ENCODE data around the gene KDM2B. TPM values are rescaled to one million over a fixed set of nuclear protein-coding genes. Genes with fewer than 3 reads are reported as not detected.
"Not testable (repeated sequence)": the region's sequence is repeated elsewhere in the genome, so short reads cannot be mapped to it uniquely, and the experiment has no call there.

The KDM2B gene
- total RNA-seq, 1 donor from 2014 or later = 10.3 TPM

DNA sequence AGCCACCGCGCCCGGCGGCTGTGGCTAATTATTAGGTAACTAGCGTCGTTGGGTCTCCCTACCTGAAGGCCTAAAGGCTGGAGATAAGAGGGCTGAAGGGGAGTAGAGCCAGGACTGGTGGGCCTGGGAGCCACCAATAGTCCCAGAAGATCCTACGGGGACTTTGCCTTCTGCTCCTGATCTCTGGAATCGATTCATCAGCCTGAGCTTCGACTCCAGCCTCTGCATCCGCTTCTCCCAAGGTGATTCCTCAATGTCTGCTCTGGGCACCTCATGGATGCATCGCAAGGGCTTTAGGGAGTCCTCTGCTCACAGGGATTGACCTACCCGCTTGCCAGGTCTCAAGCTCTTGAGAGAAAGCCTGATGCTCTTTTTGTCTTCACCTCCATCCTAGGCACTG lies 14.7 kb upstream of the KDM2B start:
- DNase-seq (no peak), ATAC-seq (ENCODE audit: poor library complexity) (no peak)
- intact Hi-C loops (cut with DNase I) = no loop called here

DNA sequence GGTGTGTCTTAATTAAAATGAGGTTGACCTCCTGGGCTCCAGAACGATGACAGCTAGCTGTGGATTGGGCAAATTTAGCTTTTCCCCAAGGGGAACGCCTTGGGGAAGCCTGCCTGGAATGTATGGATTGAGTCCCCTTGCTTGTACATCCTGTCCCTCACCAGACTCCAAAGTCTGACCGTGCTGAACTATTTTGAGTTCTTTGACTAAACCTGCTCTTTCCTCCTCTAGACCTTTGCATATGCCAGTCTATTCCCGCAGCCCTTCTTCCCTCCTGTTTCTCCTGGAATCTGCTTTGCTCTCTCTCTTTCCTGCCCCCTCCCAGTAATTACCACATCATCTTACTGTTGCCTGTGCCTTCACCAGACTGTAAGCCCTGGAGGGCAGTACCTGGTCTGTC lies 11.5 kb upstream of the KDM2B start:
- ATAC-seq (ENCODE audit: poor library complexity) (no peak), DNase-seq (no peak)
- intact Hi-C loops (cut with DNase I) = no loop called here

DNA sequence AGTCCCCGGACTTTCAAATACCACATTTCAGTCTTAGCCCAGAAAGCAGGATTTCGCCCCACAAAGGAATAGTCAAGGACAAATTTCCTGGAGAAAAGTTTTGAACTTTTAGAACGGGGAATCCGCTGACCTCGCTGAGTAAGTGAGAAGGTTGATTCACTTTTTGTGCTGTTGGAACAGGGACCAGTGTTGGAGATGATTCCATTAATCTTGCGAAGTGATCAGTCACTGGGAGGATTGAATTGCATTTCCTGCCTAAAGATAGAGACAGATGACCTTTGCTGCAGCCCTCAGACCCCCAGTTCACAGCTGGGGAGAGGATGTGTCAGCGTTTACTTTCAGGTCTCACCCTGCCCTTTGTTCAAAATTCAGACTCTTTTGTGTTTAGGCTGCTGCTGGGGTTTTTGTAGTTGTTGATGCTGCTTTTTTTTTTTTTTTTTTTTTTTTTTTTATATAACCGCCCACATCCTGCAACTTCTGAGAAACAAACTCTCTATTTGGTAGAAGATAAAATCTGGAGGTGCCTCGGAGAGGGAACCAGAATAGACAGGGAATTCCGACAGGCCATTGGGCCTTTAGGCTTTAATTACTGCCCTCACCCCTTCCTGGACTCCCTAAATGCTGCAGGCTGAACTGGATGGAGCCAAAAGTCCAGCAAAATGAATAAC lies 9.8 kb upstream of the KDM2B start:
- no peak for DNase-seq
- ATAC-seq (ENCODE audit: poor library complexity) = peak; percentile 11
- intact Hi-C loops (cut with DNase I) = no loop called here

DNA sequence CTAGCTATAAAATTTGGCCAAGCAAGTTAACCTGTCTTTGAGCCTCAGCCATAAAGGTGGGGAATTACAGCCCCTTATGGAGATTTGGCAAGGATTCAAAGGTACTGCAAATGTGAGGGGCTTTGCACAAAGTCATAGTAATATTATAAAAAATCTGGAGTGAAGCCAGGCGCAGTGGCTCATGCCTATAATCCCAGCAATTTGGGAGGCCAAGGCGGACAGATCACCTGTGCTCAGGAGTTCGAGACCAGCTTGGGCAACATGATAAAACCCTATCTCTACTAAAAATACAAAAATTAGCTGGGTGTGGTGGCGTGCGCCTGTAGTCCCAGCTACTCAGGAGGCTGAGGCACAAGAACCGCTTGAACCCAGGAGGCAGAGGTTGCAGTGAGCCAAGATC lies 4.1 kb upstream of the KDM2B start:
- DNase-seq; intact Hi-C loops (cut with DNase I); ATAC-seq (ENCODE audit: poor library complexity): not testable (repeated sequence)

DNA sequence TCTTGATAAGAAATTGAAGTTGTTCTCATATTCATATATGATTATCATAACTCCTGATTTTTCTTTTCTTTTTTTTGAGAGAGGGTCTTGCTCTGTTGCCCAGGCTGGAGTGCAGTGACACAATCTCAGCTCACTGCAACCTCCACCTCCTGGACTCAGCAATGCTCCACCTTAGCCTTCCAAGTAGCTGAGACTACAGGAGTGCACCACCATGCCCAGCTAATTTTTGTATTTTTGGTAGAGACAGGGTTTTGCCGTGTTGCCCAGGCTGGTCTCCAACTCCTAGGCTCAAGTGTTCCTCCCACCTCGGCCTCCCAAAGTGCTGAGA lies 2.5 kb upstream of the KDM2B start:
- ATAC-seq (ENCODE audit: poor library complexity); DNase-seq; intact Hi-C loops (cut with DNase I): not testable (repeated sequence)

DNA sequence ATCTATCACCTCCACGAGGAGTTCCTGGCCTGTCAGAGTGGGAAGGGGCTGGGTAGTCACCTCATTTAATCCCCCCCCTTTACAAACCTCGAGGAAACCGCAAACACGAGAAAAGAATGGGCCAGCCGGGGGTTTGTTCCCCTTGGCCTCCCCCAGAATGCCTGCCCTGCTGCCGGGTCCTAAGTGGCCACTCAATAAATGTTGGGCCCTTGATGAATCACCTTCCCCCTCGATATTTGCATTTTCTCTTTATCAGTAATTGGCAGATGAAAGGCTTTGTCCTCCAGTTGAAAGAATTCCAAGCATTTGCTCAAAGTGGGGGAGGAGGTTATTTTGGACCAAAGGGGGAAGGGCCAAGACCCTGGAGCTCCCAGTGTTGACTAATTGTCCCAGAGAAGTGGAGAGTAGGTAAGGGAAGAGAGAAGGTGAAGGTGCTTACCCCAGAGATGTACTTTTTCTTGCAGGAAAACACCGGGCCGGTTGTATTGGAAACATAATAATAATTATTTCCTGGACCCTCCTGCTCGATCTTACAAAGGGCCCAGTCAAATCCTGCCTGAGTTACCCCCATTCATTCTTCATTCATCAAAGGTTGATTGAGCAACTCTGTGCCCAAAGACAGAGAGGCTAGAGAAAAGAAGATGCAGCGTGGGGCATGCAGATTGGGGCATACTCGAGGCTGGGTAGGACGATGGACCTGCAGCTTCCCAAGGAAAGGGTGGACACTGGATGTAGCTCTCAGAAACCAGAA lies 1.9 kb upstream of the KDM2B start:
- DNase-seq (no peak), ATAC-seq (ENCODE audit: poor library complexity) (no peak)
- intact Hi-C loops (cut with DNase I) = no loop called here

DNA sequence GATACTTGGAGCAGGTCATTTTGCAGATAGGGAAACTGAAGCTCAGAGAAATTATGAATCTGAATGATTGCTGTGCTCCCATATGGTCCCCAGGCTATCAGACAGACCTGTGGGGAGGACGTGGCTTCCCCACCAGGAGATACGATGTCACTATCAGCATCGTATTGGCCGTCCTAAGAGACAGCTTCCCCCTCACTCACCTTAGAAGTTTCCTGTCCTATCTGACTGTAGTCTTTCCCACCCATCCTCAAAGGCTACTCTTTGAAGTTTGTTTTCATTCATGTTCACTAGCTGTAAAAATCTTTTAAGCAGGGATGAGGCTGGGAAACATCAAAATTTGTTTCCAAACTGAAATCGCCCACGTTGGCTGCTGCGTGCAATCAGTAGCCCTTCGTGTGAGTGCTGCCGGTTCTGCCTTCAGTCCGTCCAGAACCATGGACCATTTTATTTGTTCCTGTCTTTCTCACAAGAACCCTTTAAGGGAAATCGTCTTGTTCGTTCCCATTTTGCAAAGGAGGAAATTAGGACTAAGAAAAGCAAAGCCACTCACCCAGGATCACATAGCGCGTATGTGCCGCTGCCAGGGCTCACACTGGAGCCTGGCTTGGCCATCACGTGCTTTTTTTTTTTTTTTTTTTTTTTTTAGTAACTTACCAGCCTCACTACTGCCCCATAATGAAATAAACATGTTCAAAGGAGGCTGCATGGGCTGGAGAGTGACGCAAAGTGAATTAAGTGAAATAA lies 1.0 kb upstream of the KDM2B start:
- intact Hi-C loops (cut with DNase I) = no loop called here
- DNase-seq (peak; percentile 51), ATAC-seq (ENCODE audit: poor library complexity) (peak; percentile 42)

DNA sequence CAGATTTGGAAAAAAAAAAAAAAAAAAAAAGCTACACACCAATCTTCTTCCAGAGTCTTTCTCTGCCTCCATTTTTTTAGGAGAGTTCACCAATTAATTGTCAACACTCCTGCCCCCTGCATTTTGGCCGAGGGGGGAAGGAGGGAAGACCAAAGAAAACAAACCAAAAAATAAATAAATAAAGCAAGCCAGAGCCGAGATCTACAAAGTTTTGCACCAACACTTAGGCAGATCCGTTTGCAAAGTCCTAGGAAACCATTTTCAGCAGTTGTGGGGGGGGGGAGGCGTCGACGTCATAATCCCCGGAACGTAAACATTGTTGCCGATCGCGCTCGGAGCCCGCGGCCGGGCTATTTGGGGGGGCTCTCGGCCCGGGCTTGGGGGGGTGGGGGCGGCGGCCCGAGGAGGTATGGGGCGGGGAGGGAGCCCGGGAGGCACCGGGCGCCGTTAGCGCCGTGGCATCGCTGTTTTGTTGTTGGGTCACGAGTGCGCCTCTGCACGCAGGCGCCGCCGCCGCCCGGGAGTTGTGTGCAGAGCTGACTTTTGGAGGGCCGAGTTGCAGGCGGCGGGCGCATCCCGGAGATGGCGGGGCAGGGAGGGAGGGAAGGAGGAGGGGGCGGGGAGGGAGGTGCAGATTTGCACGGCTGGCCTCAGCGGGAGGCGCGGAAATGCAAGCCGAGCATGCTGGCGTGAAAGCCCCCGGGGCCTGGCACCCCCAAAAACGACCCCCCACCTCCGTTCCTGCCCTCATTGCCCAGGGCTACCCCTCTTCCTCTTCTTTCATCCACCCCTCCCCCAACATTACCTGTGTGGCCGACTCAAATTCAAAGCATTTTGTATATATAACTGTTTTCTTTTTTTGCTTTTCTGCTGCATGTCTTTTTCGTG lies 598 bp downstream of the KDM2B start:
- peak; percentile 86 for DNase-seq
- intact Hi-C loops (cut with DNase I) = no loop called here
- ATAC-seq (ENCODE audit: poor library complexity) = peak; percentile 80

DNA sequence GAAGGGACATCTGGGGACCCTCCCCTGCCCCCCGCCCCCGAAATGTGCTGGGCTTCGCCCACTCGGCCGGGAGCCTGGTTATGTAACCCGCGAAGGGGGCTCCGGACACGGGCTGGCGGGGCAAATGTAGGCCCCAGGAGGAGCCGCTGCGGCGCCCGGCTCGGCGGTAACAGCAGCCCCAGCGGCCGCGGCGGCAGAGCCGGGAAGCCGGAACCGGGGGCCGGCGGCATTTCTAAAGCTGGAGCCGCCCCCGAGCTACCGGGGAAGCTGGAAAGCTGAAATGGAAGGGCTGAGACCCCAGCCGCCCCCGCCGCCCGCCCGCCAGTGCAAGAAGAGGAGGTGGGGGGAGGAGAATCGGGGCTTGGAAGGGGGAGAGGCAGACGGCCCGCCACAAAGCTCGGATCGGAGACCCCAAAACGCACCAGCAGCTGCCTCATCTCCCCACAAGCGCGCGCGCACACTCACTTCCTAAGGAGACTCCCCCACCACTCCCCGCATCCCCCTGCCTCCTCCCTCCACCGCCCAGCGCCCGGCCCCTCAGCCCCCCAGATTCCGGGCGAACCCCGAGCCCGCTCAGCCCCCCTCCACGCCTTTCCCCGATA lies 1.5 kb downstream of the KDM2B start:
- intact Hi-C loops (cut with DNase I) = no loop called here
- DNase-seq (peak; percentile 57), ATAC-seq (ENCODE audit: poor library complexity) (peak; percentile 41)

DNA sequence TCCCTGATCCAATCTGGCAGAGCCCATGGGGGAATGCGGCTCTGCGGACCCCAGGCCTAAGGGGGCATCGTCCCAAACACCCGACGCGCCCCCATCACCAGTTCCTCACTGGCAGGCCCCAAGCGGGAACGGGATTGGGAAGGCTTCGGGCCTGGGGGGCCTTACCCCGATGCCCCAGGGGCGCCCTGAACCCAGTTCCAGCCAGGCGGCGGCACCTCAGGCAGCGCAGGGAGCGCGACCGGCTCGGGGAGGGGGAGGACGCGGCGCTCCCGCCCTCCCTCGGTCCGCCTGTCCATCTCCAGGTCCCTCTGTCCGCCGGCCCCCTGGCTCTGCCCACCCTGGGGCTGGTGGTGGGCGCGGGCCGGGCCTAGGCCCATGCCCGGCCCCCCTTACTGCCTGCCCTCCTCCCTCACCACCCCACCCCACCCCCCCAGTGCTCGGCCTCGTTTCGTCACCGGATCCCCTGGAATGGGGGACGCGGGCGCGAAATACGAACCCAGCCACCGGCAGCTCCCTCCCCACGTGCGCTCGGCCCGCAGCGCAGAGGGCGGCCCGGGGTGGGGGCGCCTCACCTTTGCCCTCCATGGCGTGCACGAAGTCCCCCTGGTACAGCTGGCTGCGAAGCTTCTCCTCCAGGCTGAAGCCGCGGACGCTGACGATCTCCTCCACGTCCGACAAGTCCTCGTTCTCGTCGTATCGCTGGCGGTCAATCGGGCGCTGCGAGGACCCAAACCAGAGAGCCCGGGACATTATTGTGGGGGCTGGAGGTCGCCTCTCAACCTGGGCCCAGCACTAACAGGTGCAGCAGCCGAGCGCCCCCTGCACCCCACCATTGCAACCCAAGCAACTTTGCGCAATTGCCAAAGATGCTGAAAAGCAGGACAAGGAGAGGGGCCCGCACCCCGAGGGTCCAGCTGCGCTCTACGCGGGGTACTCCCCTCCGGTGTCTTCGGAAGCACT lies 2.3 kb downstream of the KDM2B start:
- intact Hi-C loops (cut with DNase I) = no loop called here
- DNase-seq (peak; percentile 48), ATAC-seq (ENCODE audit: poor library complexity) (peak; percentile 7)

DNA sequence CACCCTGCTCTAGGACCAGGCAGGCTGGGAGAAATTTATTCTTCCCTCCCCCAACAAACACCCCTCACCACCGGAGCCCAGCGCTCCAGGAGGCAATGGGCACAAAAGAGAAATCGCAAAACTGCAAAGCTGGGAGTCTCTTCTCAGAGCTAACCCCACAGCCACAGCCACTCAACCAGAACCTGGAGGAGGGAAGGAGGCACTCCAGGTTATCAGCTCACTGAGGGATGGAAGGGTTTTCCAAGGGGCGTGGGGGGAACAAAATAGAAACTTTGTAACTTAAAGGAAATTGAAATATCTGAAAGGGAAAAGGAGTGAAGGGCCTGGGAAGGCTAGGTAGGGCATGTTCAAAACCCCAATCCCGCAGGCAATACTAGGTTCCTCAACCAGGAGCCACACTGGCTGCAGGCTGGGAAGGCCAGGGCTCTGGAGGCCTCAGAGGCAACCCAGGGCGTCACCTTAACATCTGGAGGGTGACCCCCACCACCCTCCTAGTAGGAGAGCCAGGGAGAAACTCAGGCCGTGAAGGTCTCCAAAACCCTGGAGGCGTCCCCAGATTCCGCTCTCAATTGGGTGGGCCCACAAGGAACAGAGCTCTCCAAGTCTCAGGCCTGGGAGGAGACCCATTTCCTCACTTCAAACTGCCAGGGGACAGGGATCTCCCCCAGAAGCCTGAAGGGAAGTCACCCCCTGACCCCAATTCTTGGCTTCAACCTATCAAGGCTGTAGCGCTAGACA lies 3.2 kb downstream of the KDM2B start:
- intact Hi-C loops (cut with DNase I) = no loop called here

DNA sequence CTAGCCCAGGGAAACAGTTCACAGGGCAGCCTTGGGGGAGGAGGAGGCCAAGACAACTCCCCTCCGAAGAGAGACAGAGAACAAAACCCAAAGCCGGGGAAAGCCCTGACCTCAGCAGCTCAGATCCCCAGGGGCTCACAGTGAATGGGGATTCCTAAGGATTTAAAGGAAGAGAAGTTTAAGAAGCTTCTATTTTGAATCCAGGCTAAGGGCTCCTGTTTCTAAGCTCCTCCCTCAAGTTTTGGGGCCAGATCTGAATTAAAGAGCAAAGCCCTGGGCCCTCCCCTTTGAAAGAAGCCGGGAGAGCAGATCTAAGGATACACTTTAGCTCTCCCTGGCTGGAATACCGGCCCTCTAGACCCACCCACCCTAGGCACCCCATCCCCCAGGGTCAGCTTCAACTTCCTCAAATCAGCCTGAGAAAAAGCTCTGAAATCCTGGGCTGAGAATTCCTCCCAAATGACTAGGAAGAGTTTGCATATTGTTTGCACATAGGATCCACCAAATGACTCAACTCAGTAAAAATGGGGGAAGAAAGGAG lies 3.9 kb downstream of the KDM2B start:
- intact Hi-C loops (cut with DNase I) = no loop called here
- DNase-seq (no peak), ATAC-seq (ENCODE audit: poor library complexity) (no peak)

More for the DNA sequence above, 3.2 kb downstream of the KDM2B start:
- no peak for ATAC-seq (ENCODE audit: poor library complexity)
- DNase-seq = no peak

DNA sequence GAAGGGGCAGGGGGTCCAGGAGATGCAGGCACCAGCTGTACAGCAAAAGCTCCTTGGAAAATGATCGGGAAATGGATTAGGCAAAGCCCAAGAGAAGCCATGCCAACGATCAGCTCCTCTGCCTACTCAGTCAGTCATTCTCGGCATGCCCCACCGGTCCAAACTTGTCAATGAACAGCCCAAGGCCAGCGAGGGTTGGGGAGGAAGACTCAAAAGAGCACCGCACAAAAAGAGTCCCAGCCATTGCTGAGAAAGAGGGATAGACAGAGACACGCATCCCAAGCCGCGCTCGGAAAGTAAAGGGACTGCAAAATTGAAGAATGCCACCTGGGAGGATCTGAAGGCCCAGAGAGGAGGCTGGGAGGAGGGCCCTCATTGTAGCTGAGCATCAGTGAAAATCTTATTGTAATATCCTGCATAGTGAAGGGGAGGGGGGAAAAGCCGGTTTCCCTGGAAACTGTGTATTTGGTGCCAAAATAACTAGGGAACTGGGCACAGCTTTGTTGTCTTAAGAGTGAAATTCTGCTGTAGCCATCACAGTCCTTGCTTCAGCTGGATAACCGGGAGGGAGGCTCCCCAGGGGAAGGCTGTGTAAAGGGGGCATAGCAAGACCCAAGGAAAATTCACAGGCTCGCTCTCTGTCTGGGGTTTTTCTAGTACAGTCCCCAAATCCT lies 4.7 kb downstream of the KDM2B start:
- intact Hi-C loops (cut with DNase I) = no loop called here
- no peak for ATAC-seq (ENCODE audit: poor library complexity)
- DNase-seq = no peak

DNA sequence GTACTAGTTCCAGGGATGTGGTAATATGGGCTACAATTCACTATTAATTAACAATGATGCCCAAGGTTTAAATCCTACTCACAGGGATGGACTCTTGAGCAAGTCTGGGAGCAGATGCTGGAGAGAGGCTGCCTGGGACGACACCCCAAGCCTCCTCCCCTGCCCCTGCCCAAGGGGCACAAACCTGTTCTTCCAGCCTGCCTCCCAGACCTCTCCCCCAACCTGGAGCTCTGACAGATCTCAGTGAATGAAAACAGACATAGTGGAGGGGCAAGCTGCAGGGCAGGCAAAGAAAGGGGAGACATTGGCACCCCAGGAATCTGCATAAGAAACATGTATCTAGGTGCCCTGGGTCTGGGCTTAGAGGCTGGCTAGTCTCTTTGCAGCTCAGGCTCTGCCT lies 5.8 kb downstream of the KDM2B start:
- intact Hi-C loops (cut with DNase I) = no loop called here
- DNase-seq = no peak
- no peak for ATAC-seq (ENCODE audit: poor library complexity)

DNA sequence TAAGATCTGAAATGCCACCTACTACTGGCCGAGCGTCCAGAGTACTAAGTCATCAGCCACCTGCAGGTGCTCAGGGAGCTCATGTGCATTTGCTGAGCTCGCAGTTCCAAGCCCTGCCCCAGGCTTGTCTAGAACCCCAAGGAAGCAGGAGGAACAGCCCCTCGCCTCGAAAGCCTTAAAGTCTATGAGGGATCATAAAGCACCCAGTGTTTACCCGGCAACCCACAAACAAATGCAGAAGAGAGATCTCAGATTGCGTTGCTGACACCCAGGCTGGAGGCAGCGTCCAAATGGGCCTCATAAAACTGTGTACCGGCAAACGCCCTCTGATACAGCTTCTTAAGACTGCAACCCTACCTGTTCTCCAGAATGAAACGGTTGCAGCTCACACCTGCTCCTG lies 6.8 kb downstream of the KDM2B start:
- DNase-seq (no peak), ATAC-seq (ENCODE audit: poor library complexity) (no peak)
- intact Hi-C loops (cut with DNase I) = no loop called here

DNA sequence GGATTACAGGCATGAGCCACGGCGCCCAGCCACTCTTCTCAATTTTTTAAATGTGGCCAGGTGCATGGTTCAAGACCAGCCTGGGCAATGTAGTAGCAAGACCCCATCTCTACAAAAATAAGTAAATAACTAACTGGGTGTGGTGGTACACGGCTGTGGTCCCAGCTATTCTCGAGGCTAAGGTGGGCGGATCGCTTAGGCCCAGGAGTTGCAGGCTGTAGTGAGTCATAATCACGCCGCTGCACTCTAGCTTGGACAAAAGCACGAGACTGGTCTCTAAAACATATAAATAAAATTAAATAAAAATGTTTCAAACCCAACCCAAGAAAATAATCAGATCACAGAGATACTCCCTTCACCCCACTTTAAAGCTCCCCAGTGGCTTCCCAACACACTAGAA lies 8.9 kb downstream of the KDM2B start:
- DNase-seq (no peak), ATAC-seq (ENCODE audit: poor library complexity) (no peak)
- intact Hi-C loops (cut with DNase I) = no loop called here
